Lung (tissue), 12 donors: ENCODE results near the gene EGFLAM. TPM values are rescaled to one million over a fixed set of nuclear protein-coding genes. Genes with fewer than 3 reads are reported as not detected.
"Not testable (repeated sequence)": the region's sequence is repeated elsewhere in the genome, so short reads cannot be mapped to it uniquely, and the experiment has no call there.

ENCODE experiments used
- ATAC-seq: fragments of 200-7000 bp; cut with Tn5 transposase; one replicate; pipeline ENCODE4 v1.9.1; 2020; ENCODE audit warnings: moderate number of reproducible peaks; ENCODE audit not compliant: insufficient read depth, low FRiP score
- DNase-seq, 3 donors: peaks; one replicate each; pipeline ENCODE4 v3.0.0-alpha.2; 2013 to 2017
- H3K27ac ChIP-seq, 2 donors: one replicate each; pipeline ENCODE4 v1.5.1; 2013; ENCODE audit warnings: mild to moderate bottlenecking in 2 of 2, moderate library complexity in 2 of 2, control low read depth in 1 of 2, inconsistent platforms in 1 of 2, low read depth in 1 of 2, low read length in 1 of 2
- H3K27me3 ChIP-seq, 3 donors: one replicate each; pipeline ENCODE4 v1.5.1; 2013; ENCODE audit warnings: low read length in 2 of 3; ENCODE audit not compliant: control insufficient read depth in 3 of 3, insufficient read depth in 3 of 3
- H3K36me3 ChIP-seq, 4 donors: one replicate each; pipeline ENCODE4 v1.5.1; 2013; ENCODE audit warnings: low read length in 4 of 4, mild to moderate bottlenecking in 1 of 4, moderate library complexity in 1 of 4; ENCODE audit not compliant: control insufficient read depth in 4 of 4, insufficient read depth in 4 of 4
- H3K4me1 ChIP-seq, 5 donors: one replicate each; pipeline ENCODE4 v1.5.1; 2013; ENCODE audit warnings: low read length in 5 of 5, mild to moderate bottlenecking in 2 of 5, moderate library complexity in 1 of 5; ENCODE audit not compliant: control insufficient read depth in 5 of 5, insufficient read depth in 5 of 5
- H3K4me3 ChIP-seq: one replicate; pipeline ENCODE4 v1.5.1; 2013; ENCODE audit warnings: mild to moderate bottlenecking, control low read depth, moderate library complexity
- H3K9ac ChIP-seq, 2 donors: one replicate each; pipeline ENCODE4 v1.5.1; 2013; ENCODE audit warnings: low read length in 2 of 2, control low read depth in 1 of 2; ENCODE audit not compliant: insufficient read depth in 1 of 2
- H3K9me3 ChIP-seq, 4 donors: one replicate each; pipeline ENCODE4 v1.5.1; 2013; ENCODE audit warnings: low read length in 3 of 4, mild to moderate bottlenecking in 1 of 4, moderate library complexity in 1 of 4; ENCODE audit not compliant: control insufficient read depth in 4 of 4, insufficient read depth in 3 of 4
- CTCF ChIP-seq: IDR thresholded peaks from 2 replicates; pipeline ENCODE4 v1.5.1; 2012; ENCODE audit warnings: mild to moderate bottlenecking; ENCODE audit errors: control extremely low read depth, extremely low read depth
- WGBS, 2 donors: extraction: QIAGEN DNeasy Blood & Tissue Kit; methylation state at CpG; one replicate each; pipeline ENCODE4 v1.1.7; 2013; 5-methylcytosine and 5-hydroxymethylcytosine counted together
- polyA plus RNA-seq, 2 donors: library from polyadenylated mRNA; stranded (reverse); fragments of 200-250 nt; gene quantifications; one replicate each; pipeline ENCODE4 v1.2.1, GENCODE V29; 2013
- total RNA-seq, 2 donors: library from RNA; depleted of rRNA in 1 of 2; stranded (reverse); fragments of >200 nt in 1 of 2; gene quantifications; one replicate each; pipeline ENCODE4 v1.2.1, GENCODE V29; 2014 to 2021
- donor health status: control.
- donor health status: control.
- donor health status: Bipolar disorder and iron deficiency.
- donor health status: healthy.
- donor health status: DM: yes; HTN: yes; CAD: no.

EGFLAM gene
- total and polyA plus RNA-seq, 4 donors, result 0.41 to 7.6 (median 1.3) TPM

- Histone ChIP-seq H3K4me3 (no peak overlapping the region), H3K36me3 (no peaks in the 10 kb centered on the region), H3K4me1 (peaks cover 0 to 3% (median 0%) of the 10 kb centered on the region in 5 donors), H3K9ac (no peak overlapping the region), H3K27ac (no peak overlapping the region), H3K27me3 (peaks cover 0 to 2% (median 0%) of the 10 kb centered on the region in 3 donors), H3K9me3 (peaks cover 0 to 4% (median 0%) of the 10 kb centered on the region in 4 donors)
- WGBS, 2 donors, result 86 to 90% methylated on average over 12 of the region's 12 CpGs
- TF ChIP-seq CTCF, result no peak
- DNase-seq, result no peak
- no peak for ATAC-seq
Observed at GRCh38 chr5:38413696-38414095, 155.3 kb downstream of the EGFLAM start.

- peaks cover 0 to 3% (median 0%) of the 10 kb centered on the region in 4 donors for H3K9me3 ChIP-seq
- H3K27ac ChIP-seq, result no peak overlapping the region
- H3K36me3 ChIP-seq, result no peaks in the 10 kb centered on the region
- no peak for TF ChIP-seq CTCF
- no peaks in the 10 kb centered on the region for H3K27me3 ChIP-seq
- no peak overlapping the region for H3K9ac ChIP-seq
- peaks cover 0 to 3% (median 0%) of the 10 kb centered on the region in 5 donors for H3K4me1 ChIP-seq
- no peak overlapping the region for H3K4me3 ChIP-seq
- 85% methylated on average over 4 of the region's 4 CpGs for WGBS, 2 donors
- DNase-seq (no peak), ATAC-seq (no peak)
Observed at GRCh38 chr5:38414348-38414747, 156.0 kb downstream of the EGFLAM start.

- WGBS, 2 donors, result 69 to 73% methylated on average over 5 of the region's 5 CpGs
- not testable (repeated sequence) for H3K4me3 ChIP-seq, H3K9me3 ChIP-seq, ATAC-seq, H3K27ac ChIP-seq, H3K4me1 ChIP-seq, DNase-seq, H3K9ac ChIP-seq, H3K36me3 ChIP-seq, H3K27me3 ChIP-seq
Observed at GRCh38 chr5:38415772-38416171, 157.4 kb downstream of the EGFLAM start.

- H3K27me3 ChIP-seq, result no peaks in the 10 kb centered on the region
- no peak for DNase-seq
- H3K9me3 ChIP-seq, result peaks cover 0 to 2% (median 0%) of the 10 kb centered on the region in 4 donors
- H3K36me3 ChIP-seq, result no peaks in the 10 kb centered on the region
- no peak overlapping the region for H3K9ac ChIP-seq
- 61 to 68% methylated on average over 5 of the region's 5 CpGs for WGBS, 2 donors
- H3K27ac ChIP-seq, result no peak overlapping the region
- no peak for ATAC-seq
- no peak for TF ChIP-seq CTCF
- H3K4me3 ChIP-seq, result no peak overlapping the region
- H3K4me1 ChIP-seq, result peaks cover 0 to 3% (median 0%) of the 10 kb centered on the region in 5 donors
Observed at GRCh38 chr5:38417658-38418017, 159.3 kb downstream of the EGFLAM start.
